GM19397 (cell line): ENCODE results near the gene TEN1.

Experiments used
- ATAC-seq: cut with Tn5 transposase; IDR thresholded peaks from one replicate; pipeline ENCODE4 v1.9.1; 2021; ENCODE audit warnings: mild to moderate bottlenecking, moderate library complexity; ENCODE audit not compliant: unreplicated experiment

Gene TEN1

DNA sequence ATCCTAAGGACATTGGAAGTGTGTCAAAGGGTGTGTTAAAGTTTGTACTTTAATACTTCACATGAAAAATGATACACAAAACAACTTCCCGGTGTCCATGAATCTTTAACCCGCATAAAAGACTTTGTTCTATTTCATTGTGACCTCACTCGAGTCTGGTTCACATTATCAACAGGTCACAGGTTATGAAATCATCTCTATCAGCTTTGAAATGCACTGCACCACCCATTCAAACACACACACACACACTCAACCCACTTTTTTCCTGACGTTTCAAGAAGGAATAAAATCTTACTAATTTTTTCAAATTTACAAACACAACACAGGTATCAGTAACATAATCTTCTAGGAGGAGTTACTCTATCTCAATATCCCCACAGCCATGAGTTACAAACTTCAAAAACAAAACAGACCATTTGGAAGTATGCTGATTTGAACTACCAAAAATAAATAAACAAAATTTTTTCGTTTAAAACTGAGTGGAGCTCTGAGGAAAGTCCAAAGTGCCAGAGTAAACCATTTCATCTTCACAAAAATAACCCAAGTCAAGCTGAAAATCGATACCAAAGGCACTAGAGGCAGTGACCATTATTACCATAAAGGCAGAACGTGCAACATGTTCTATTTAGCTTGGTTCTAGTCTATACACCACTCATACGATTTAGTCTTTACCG is 2.7 kb upstream of the TEN1 start:
- no peak for ATAC-seq

DNA sequence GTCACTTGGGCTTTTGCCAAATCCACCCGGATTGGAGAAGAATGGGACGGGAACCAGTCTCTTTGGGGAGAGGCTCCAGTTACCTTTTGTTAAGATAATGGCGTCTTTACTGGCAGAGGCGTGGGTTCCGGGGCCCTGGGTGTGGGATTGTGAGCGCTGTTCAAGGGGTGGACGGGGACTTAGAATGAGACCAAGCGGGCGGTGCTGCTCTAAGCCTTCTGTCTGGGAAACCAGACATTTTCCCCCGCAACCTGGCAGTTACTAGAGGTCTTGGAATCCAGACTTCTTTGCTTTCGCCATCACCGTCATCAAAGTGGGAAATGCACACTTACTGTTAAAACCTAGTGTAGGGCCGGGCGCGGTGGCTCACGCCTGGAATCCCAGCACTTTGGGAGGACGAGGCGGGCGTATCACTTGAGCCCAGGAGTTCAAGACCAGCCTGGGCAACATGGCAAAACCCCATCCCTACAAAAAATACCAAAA is 706 bp downstream of the TEN1 start:
- no peak for ATAC-seq

DNA sequence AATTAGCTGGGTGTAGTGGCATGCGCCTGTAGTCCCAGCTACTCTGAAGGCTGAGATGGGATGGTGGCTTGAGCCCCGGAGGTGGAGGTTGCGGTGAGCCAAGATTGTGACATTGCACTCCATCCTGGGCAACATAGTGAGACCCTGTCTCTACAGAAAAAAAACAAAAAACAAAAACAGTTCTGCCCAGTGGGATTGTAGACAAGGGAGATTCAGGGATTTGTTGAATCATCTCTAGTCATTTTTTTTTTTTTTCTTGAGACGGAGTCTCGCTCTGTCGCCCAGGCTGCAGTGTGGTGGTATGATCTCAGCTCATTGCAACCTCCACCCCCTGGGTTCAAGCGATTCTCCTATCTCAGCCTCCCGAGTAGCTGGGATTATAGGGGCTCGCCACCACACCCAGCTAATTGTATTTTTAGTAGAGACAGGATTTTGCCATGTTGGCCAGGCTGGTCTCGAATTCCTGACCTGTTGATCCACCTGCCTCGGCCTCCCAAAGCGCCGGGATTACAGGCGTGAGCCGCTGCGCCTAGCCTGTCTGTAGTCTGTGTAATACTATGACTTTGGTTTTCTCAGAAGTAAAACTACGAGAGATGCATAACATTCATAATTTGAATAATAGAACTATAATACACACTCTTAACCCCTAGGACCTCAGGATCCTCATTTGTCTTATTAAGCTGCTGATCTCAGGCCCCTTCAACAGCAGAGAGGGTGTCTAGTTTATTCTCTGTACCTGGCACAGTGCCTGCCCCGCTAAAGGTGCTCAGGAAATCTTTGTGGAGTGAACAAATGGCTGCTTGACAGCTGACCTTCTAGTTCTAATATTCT is 1.4 kb downstream of the TEN1 start:
- ATAC-seq = no peak

GRCh38 chr17:75981019-75981615 is 2.1 kb downstream of the TEN1 start:
- no peak for ATAC-seq

GRCh38 chr17:75983501-75984181 is 4.6 kb downstream of the TEN1 start:
- no peak for ATAC-seq

DNA sequence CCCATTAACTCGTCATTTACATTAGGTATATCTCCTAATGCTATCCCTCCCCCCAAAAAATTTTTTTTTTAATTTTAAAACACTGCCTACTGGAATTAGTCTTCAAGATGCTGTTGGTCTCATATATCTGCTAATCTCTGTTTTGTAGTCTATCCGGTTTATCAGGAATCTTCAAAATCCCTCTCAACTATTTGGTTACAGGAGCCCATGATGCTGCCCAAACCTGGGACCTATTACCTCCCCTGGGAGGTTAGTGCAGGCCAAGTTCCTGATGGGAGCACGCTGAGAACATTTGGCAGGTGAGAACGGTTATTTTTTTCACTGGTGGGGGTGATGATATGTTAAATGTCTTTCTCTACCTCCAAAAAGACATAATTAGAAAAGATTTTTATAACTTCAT is 6.9 kb downstream of the TEN1 start:
- no peak for ATAC-seq

- no peak for ATAC-seq
Measured at GRCh38 chr17:75987041-75987440, 8.0 kb downstream of the TEN1 start.

- no peak for ATAC-seq
Measured at GRCh38 chr17:75991396-75991795, 12.4 kb downstream of the TEN1 start.

- ATAC-seq = no peak
Measured at GRCh38 chr17:75994802-75995370, 15.8 kb downstream of the TEN1 start.

DNA sequence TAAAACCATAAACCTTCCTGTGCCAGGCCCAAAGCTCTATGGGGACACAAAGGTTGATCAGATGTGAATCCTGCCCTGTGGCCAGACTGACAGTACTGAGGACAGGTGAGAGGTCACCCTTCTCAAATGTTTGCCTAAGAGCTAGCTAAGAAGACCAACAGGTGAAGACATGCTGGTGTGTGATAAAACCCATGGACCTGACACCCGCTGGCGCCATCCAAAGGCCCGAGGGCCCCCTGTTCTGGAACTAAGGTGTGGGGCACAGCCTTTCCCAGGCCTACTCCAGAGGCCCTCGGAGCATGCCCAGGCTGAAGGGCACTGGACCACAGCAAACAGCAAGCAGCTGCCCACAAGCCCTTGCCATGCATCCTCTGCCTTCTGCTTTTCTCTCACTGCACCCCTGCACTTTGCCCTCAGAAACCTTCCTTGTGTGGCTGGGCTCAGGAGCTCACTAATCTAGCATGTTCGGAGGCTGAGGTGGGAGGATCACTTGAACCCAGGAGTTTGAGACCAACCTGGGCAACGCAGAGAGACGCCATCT is 16.4 kb downstream of the TEN1 start:
- no peak for ATAC-seq

GRCh38 chr17:75996665-75997590 is 17.9 kb downstream of the TEN1 start:
- no peak for ATAC-seq

GRCh38 chr17:75998327-75998795 is 19.3 kb downstream of the TEN1 start:
- ATAC-seq = no peak

DNA sequence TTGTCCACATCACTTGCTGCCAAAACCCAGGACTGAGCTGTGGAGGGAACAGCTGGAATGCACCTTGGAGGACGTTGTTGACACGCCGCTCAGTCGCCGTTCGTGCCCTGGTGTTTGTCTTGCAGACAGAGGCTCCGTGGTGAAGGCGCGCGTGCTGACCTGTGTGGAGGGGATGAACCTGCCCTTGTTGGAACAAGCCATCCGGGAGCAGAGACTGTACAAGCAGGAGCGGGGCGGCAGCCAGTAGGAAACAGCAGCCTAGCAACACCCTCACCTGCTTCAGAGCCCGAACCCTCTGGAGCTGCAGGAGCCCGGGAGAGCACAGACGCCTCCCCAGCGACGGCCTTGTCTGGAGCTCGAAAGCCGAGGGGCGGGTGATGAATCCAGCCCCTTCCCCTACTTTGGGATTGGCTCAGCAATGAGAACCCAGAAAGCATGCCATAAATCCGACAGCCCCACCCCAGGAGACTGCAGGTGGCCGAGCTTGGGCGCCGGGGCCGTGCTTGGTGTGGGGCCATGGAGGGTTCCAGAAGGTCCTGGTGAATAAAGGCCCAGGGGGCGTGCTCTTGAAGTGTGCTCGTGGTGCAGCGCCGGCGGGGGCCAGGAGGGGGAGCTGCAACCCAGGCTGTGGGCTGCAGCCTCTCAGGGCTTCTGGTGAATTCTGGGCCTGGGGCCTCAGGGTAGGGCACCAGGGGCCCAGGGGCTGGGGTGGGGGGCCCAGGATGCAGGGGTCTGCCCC is 21.1 kb downstream of the TEN1 start:
- ATAC-seq = no peak

DNA sequence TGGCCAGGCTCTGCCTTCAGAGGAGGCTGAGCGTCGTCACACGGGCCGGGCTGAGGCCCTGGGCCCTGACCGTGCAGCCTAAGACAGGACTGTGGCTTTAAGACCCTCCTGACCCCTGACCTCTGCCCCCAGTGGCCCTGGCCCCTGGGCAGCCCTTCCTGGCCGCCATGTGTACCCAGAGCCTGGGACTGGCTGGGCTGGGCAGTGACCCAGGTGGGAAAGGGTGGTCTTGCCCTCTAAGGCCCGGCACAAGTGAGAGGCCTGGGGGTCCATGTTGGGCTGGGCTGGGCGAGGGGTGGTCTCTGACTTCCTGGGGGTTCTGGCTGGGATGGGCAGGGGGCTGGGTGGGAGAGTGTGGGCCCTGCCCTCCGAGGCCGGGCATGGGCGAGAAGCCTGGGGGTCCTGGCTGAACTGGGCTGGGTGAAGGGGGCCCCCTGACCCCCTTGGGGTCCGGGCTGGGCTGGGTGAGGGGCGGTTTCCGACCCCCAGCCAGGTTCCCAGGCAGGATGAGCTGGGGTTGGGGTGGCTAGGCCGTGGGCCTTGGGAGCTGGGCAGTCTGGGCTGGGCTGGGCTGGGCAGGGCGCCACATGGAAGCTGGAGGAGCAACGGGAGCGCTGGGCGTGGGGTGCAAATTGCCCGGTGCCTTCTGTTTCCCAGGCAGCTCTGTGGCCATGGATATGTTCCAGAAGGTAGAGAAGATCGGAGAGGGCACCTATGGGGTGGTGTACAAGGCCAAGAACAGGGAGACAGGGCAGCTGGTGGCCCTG is 21.9 kb downstream of the TEN1 start, which contains the start of gene CDK3:
CDK3 (plus strand) TSS at position 101 of the 767 bp plus-strand sequence; CDS start at position 672, 571 bp downstream.
- no peak for ATAC-seq

- ATAC-seq = no peak
Measured at GRCh38 chr17:76002100-76002499, 23.1 kb downstream of the TEN1 start.

DNA sequence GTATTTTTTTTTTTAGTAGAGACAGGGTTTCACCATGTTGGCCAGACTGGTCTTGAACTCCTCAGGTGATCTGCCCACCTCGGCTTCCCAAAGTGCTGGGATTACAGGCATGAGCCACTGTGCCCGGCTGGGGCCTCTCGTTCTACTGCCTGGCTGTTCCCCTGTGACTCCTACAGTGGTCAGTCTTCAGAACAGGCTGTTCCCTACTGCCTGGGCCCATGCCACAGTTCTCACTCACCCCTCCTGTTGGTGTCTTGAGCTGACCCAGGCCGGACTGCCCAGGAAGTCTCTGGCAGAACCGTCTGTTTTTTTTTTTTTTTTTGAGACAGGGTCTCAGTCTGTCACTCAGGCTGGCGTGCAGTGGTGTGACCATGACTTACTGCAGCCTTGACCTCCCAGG is 24.9 kb downstream of the TEN1 start:
- no peak for ATAC-seq

DNA sequence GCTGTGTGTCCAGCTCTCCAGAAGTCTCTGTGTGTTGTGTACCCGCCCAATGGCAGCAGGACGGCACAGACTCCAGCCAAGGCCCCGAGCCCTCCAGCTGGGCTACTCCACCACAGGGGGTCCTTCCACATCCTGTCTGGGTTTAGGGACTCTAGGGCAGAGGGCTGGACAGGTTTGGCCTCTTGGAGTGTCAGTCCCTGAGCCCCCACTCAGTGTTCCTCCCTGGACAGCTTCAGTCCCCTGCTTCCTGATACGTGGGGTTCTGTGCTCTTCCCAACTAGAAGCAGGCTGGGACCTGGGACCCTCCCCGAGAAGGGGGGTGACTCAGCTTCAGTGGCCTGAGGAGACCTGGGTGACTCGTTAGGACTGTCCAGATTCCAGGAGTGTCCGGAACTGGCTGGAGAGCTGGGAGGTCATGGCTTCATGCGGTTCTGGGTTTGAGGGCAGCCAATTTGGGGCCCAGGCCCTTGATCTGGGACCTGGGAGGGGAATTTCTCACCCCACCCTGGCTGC is 25.8 kb downstream of the TEN1 start:
- ATAC-seq = no peak
